Thyroid gland (tissue), 4 donors: ENCODE data around the gene KANSL3.

Source experiments
- CTCF ChIP-seq, 6 experiments: fragments of 200-600 bp in 3 of 6; fragments of 450-650 bp in 3 of 6; sonication (generic) in 3 of 6; IDR thresholded peaks; one replicate each; pipeline ENCODE4 v1.5.1; 2016 to 2019; ENCODE audit warnings: antibody characterized with exemption in 6 of 6, mild to moderate bottlenecking in 2 of 6, inconsistent platforms in 1 of 6, moderate library complexity in 1 of 6
- POLR2A ChIP-seq, 2 donors: fragments of 450-650 bp; IDR thresholded peaks; one replicate each; pipeline ENCODE4 v1.6.1; 2017; ENCODE audit warnings: antibody characterized with exemption in 2 of 2, mild to moderate bottlenecking in 2 of 2, moderate library complexity in 1 of 2

GRCh38 chr2:96633641-96634040, 4.5 kb downstream of the KANSL3 start:
- no peak for TF ChIP-seq CTCF (IDR thresholded peaks at IDR 0.05)
- no peak for TF ChIP-seq POLR2A (IDR thresholded peaks at IDR 0.05)
